GM13976 (cell line): ENCODE results near the gene ZNF841.

Experiments used
- DNase-seq: peaks from one replicate; pipeline ENCODE4 v3.0.0; 2012; ENCODE audit warnings: low spot score
- CTCF ChIP-seq: IDR thresholded peaks from 2 replicates; pipeline ENCODE4 v1.5.1; 2012; ENCODE audit warnings: borderline replicate concordance, mild to moderate bottlenecking; ENCODE audit not compliant: insufficient read depth; ENCODE audit errors: extremely low read depth, missing control alignments, control extremely low read depth
- in situ Hi-C: fragments of 300-500 bp; cut with MboI; formaldehyde crosslinking; loops from one replicate; pipeline ENCODE4 v1.12.0; 2022; ENCODE audit warnings: low sequenced_read_pairs, mixed read lengths, inconsistent platforms; ENCODE audit not compliant: unreplicated experiment

The ZNF841 gene

GRCh38 chr19:52095172-52096014 is at the start of gene ZNF841:
TSS of gene ZNF841 (minus strand) at chr19:52095765. CDS start at chr19:52084801, 10,964 bp downstream.
- peak; percentile 88 for DNase-seq
- in situ Hi-C loops = no loop called here
- no peak for TF ChIP-seq CTCF

GRCh38 chr19:52142001-52142595 is 46.5 kb upstream of the ZNF841 start:
- no peak for DNase-seq
- TF ChIP-seq CTCF = no peak
- in situ Hi-C loops = no loop called here

GRCh38 chr19:52141203-52141602 is 45.6 kb upstream of the ZNF841 start:
- TF ChIP-seq CTCF = no peak
- in situ Hi-C loops = no loop called here
- no peak for DNase-seq

- in situ Hi-C loops = no loop called here
- DNase-seq = peak; percentile 97
- TF ChIP-seq CTCF = no peak
Observed at GRCh38 chr19:52140032-52140710, 44.6 kb upstream of the ZNF841 start.

DNA sequence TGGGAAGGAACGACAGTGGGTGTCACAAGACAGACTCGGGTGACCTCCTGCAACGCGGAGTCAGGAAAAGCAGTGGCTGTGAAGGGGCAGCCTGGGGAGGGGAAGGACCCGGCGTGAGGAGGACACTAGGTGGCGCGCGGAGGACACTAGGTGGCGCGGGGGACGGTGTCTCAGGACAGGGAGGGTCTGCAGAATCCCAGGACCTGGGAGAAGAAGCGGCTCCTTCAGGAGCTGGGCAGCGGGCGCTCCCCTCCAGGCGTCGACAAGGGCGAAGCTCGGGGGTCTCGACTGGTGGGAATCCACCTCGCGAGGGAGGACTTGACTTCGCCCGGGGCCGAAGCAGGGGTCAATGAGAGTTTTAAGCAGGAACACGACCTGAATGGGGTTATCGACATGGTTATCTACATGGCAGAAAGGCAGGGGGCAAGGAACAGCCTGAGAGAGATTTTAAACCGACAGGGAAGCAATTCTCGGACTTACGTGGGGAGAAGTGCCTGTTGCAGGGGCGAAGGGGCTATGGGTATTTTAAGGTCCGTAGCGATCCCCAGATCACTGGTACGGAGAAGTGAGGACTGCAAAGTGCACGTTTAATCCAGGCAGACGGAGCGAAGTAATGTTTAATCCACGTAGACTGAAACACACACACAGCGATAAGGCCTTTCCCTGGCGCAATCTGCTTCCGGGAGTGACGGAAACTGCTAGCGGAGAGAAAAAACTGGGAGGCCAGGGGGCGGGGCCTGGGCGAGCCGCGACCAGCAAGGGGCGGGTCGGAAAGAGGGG is 43.9 kb upstream of the ZNF841 start, which contains the start of gene ZNF616:
Gene ZNF616, minus strand, starts transcription at position 687 of the 780 bp plus-strand sequence. CDS start 9,426 bp downstream, outside the sequence.
- in situ Hi-C loops = no loop called here
- peak; percentile 83 for TF ChIP-seq CTCF
- DNase-seq = peak; percentile 78

DNA sequence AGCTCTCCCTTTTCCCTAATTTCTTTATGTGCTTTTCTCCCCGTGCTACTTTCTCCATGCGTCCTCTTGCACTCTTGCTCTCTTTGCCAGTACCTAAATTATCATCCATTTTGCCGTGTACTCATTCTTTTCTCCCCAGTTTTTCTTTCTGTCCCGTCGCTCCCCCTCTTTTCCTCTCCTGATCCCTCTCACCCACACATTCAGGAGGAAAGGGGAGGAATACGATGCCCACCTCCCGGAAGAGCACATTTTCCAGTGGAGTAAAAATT is 43.4 kb upstream of the ZNF841 start:
- no peak for DNase-seq
- in situ Hi-C loops = no loop called here
- TF ChIP-seq CTCF = no peak
